Activated CD4-positive, alpha-beta T cell treated with anti-CD3 and anti-CD28 coated beads, Interleukin-2, amount 50 U/mL, for 16 hours (primary cell): ENCODE results near the gene ULBP2.
"Not testable (repeated sequence)": the region's sequence is repeated elsewhere in the genome, so short reads cannot be mapped to it uniquely, and the experiment has no call there.

Experiments used
- DNase-seq: peaks from one replicate; pipeline ENCODE4 v3.0.0-alpha.2; 2020

ULBP2 gene

GRCh38 chr6:149909701-149910470 lies 31.9 kb upstream of the ULBP2 start:
- DNase-seq: no peak

- no peak for DNase-seq
These were observed 31.1 kb upstream of the ULBP2 start for GRCh38 chr6:149910721-149911151.

- not testable (repeated sequence) for DNase-seq
These were observed 29.1 kb upstream of the ULBP2 start for GRCh38 chr6:149912680-149913079.

GRCh38 chr6:149913085-149913484 lies 28.7 kb upstream of the ULBP2 start:
- DNase-seq: no peak

- no peak for DNase-seq
These were observed 28.1 kb upstream of the ULBP2 start for GRCh38 chr6:149913540-149914240.

- no peak for DNase-seq
These were observed 25.6 kb upstream of the ULBP2 start for GRCh38 chr6:149915970-149916865.

- no peak for DNase-seq
These were observed 24.1 kb upstream of the ULBP2 start for GRCh38 chr6:149917679-149918078.

GRCh38 chr6:149918151-149918905 lies 23.5 kb upstream of the ULBP2 start:
- no peak for DNase-seq

- DNase-seq: not testable (repeated sequence)
These were observed 22.5 kb upstream of the ULBP2 start for GRCh38 chr6:149919126-149919833.

GRCh38 chr6:149919834-149920225 lies 22.0 kb upstream of the ULBP2 start:
- DNase-seq: no peak

- no peak for DNase-seq
These were observed 20.5 kb upstream of the ULBP2 start for GRCh38 chr6:149921361-149921760.

GRCh38 chr6:149922091-149922490 lies 19.7 kb upstream of the ULBP2 start:
- not testable (repeated sequence) for DNase-seq

- peak; percentile 83 for DNase-seq
These were observed 19.0 kb upstream of the ULBP2 start, which contains the start of gene RAET1G for GRCh38 chr6:149922642-149923326. TSS of gene RAET1G (minus strand) at chr6:149923121. CDS start at chr6:149923010, 111 bp downstream.

GRCh38 chr6:149923327-149923986 lies 18.4 kb upstream of the ULBP2 start:
- DNase-seq: no peak

- DNase-seq: no peak
These were observed 17.4 kb upstream of the ULBP2 start for GRCh38 chr6:149924206-149924932.

- DNase-seq: no peak
These were observed 16.9 kb upstream of the ULBP2 start for GRCh38 chr6:149924933-149925252.

- no peak for DNase-seq
These were observed 16.4 kb upstream of the ULBP2 start for GRCh38 chr6:149925253-149925973.

GRCh38 chr6:149925974-149926777 lies 15.6 kb upstream of the ULBP2 start:
- peak; percentile 77 for DNase-seq
